B cell (primary cell): ENCODE data around the gene RHOXF2B.

Experiments
- EZH2 ChIP-seq: IDR thresholded peaks from 2 replicates; pipeline ENCODE4 v1.6.1; 2012; ENCODE audit warnings: borderline replicate concordance, low read depth, mild to moderate bottlenecking, moderate library complexity, low read length; ENCODE audit not compliant: insufficient read depth, poor library complexity, severe bottlenecking
- TF ChIP-seq, protein P1 (sequence below): fragments of 200-600 bp; IDR thresholded peaks from one replicate; pipeline ENCODE4 v1.8.0; 2022; ENCODE audit warnings: antibody characterized with exemption, mild to moderate bottlenecking

DNA sequence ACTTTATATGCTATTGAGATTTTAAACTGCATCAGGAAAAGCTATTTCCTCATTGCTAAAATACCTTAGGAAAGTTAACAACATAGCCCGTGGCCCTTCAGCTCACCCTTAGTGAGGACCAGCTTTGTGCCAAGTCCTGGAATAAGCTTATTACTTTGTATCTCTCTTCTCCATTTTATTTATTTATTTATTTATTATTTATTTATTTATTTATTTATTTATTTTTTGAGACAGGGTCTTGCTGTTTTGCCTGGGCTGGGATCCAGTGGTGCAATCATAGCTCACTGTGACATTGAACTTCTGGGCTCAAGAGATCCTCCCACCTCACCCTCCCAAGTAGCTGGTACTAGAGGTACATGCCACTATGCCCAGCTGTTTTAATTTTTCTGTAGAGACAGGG, 31.9 kb upstream of the RHOXF2B start:
- TF ChIP-seq, protein P1, sequence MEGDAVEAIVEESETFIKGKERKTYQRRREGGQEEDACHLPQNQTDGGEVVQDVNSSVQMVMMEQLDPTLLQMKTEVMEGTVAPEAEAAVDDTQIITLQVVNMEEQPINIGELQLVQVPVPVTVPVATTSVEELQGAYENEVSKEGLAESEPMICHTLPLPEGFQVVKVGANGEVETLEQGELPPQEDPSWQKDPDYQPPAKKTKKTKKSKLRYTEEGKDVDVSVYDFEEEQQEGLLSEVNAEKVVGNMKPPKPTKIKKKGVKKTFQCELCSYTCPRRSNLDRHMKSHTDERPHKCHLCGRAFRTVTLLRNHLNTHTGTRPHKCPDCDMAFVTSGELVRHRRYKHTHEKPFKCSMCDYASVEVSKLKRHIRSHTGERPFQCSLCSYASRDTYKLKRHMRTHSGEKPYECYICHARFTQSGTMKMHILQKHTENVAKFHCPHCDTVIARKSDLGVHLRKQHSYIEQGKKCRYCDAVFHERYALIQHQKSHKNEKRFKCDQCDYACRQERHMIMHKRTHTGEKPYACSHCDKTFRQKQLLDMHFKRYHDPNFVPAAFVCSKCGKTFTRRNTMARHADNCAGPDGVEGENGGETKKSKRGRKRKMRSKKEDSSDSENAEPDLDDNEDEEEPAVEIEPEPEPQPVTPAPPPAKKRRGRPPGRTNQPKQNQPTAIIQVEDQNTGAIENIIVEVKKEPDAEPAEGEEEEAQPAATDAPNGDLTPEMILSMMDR = no peak
- no peak for TF ChIP-seq EZH2
